ENCODE measurements around the gene ARHGAP24. TPM values are rescaled to one million over a fixed set of nuclear protein-coding genes. Genes with fewer than 3 reads are reported as not detected.

ARHGAP24 gene
- total and polyA plus RNA-seq, 5 experiments from 2014 or later, result 4.4 to 7.3 TPM; not detected in 3

GRCh38 chr4:85854546-85854945 lies 379.6 kb downstream of the ARHGAP24 start:
- Mint-ChIP-seq H3K4me3 (no peak overlapping the region), H3K4me1 (no peaks in the 10 kb centered on the region), H3K9me3 (peaks cover 0 to 18% (median 7%) of the 10 kb centered on the region in 9 donors), H3K36me3 (peaks cover 0 to 4% (median 0%) of the 10 kb centered on the region in 3 donors), H3K27me3 (peaks cover 0 to 3% (median 0%) of the 10 kb centered on the region in 5 donors), H3K27ac (no peak overlapping the region)
- no peak for ATAC-seq
- DNase-seq, result no peak
- POLR2A ChIA-PET, result no interaction called here

GRCh38 chr4:85860066-85860740 lies 385.3 kb downstream of the ARHGAP24 start:
- Mint-ChIP-seq H3K9me3 (peaks cover 0 to 3% (median 0%) of the 10 kb centered on the region in 9 donors), H3K36me3 (no peaks in the 10 kb centered on the region), H3K4me3 (no peak overlapping the region), H3K27me3 (no peaks in the 10 kb centered on the region), H3K27ac (no peak overlapping the region), H3K4me1 (no peaks in the 10 kb centered on the region)
- DNase-seq (no peak), ATAC-seq (no peak)
- POLR2A ChIA-PET, result no interaction called here

GRCh38 chr4:85861064-85861765 lies 386.3 kb downstream of the ARHGAP24 start:
- no peak for DNase-seq
- Mint-ChIP-seq H3K4me1 (no peaks in the 10 kb centered on the region), H3K36me3 (no peaks in the 10 kb centered on the region), H3K9me3 (no peaks in the 10 kb centered on the region), H3K27me3 (no peaks in the 10 kb centered on the region), H3K4me3 (no peak overlapping the region), H3K27ac (no peak overlapping the region)
- POLR2A ChIA-PET, result no interaction called here
- ATAC-seq, result no peak

- Mint-ChIP-seq H3K27me3 (no peaks in the 10 kb centered on the region), H3K9me3 (no peaks in the 10 kb centered on the region), H3K27ac (no peak overlapping the region), H3K36me3 (no peaks in the 10 kb centered on the region), H3K4me1 (no peaks in the 10 kb centered on the region), H3K4me3 (no peak overlapping the region)
- POLR2A ChIA-PET, result no interaction called here
- DNase-seq (no peak), ATAC-seq (no peak)
These were observed 387.9 kb downstream of the ARHGAP24 start for GRCh38 chr4:85862896-85863295.

GRCh38 chr4:85864259-85865205 lies 389.6 kb downstream of the ARHGAP24 start:
- ATAC-seq (no peak), DNase-seq (no peak)
- H3K27me3 Mint-ChIP-seq, result no peaks in the 10 kb centered on the region
- no peak overlapping the region for H3K4me3 Mint-ChIP-seq
- H3K36me3 Mint-ChIP-seq, result no peaks in the 10 kb centered on the region
- H3K27ac Mint-ChIP-seq, result no peak overlapping the region
- H3K4me1 Mint-ChIP-seq, result no peaks in the 10 kb centered on the region
- POLR2A ChIA-PET, result no interaction called here
- H3K9me3 Mint-ChIP-seq, result no peaks in the 10 kb centered on the region

GRCh38 chr4:85865256-85865655 lies 390.3 kb downstream of the ARHGAP24 start:
- no peak overlapping the region for H3K27ac Mint-ChIP-seq
- POLR2A ChIA-PET, result no interaction called here

GRCh38 chr4:85866508-85866907 lies 391.6 kb downstream of the ARHGAP24 start:
- Mint-ChIP-seq H3K27me3 (no peaks in the 10 kb centered on the region), H3K36me3 (no peaks in the 10 kb centered on the region), H3K4me1 (no peaks in the 10 kb centered on the region), H3K9me3 (no peaks in the 10 kb centered on the region), H3K4me3 (no peak overlapping the region), H3K27ac (no peak overlapping the region)
- POLR2A ChIA-PET, result no interaction called here
- ATAC-seq (no peak), DNase-seq (no peak)

More at GRCh38 chr4:85865256-85865655, 390.3 kb downstream of the ARHGAP24 start:
- no peak overlapping the region for H3K4me3 Mint-ChIP-seq
- H3K9me3 Mint-ChIP-seq, result no peaks in the 10 kb centered on the region
- no peak for DNase-seq
- ATAC-seq, result no peak
- H3K36me3 Mint-ChIP-seq, result no peaks in the 10 kb centered on the region
- H3K4me1 Mint-ChIP-seq, result no peaks in the 10 kb centered on the region
- no peaks in the 10 kb centered on the region for H3K27me3 Mint-ChIP-seq

GRCh38 chr4:85867271-85867670 lies 392.3 kb downstream of the ARHGAP24 start:
- POLR2A ChIA-PET, result no interaction called here

GRCh38 chr4:85869181-85869580 lies 394.2 kb downstream of the ARHGAP24 start:
- H3K36me3 Mint-ChIP-seq, result no peaks in the 10 kb centered on the region
- peaks cover 0 to 2% (median 0%) of the 10 kb centered on the region in 9 donors for H3K9me3 Mint-ChIP-seq
- no peak overlapping the region for H3K4me3 Mint-ChIP-seq
- ATAC-seq (no peak), DNase-seq (no peak)
- no peaks in the 10 kb centered on the region for H3K27me3 Mint-ChIP-seq
- POLR2A ChIA-PET, result no interaction called here
- no peak overlapping the region for H3K27ac Mint-ChIP-seq
- H3K4me1 Mint-ChIP-seq, result no peaks in the 10 kb centered on the region

More at GRCh38 chr4:85867271-85867670, 392.3 kb downstream of the ARHGAP24 start:
- no peak overlapping the region for H3K4me3 Mint-ChIP-seq
- H3K4me1 Mint-ChIP-seq, result no peaks in the 10 kb centered on the region
- H3K27me3 Mint-ChIP-seq, result no peaks in the 10 kb centered on the region
- no peaks in the 10 kb centered on the region for H3K36me3 Mint-ChIP-seq
- H3K9me3 Mint-ChIP-seq, result no peaks in the 10 kb centered on the region
- no peak overlapping the region for H3K27ac Mint-ChIP-seq
- ATAC-seq (no peak), DNase-seq (no peak)

- Mint-ChIP-seq H3K9me3 (peaks cover 0 to 2% (median 0%) of the 10 kb centered on the region in 9 donors), H3K27me3 (no peaks in the 10 kb centered on the region), H3K4me3 (no peak overlapping the region), H3K27ac (no peak overlapping the region), H3K36me3 (no peaks in the 10 kb centered on the region), H3K4me1 (no peaks in the 10 kb centered on the region)
- DNase-seq, result no peak
- ATAC-seq, result no peak
- POLR2A ChIA-PET, result no interaction called here
These were observed 395.5 kb downstream of the ARHGAP24 start for GRCh38 chr4:85870298-85871083.

GRCh38 chr4:85873566-85873965 lies 398.6 kb downstream of the ARHGAP24 start:
- Mint-ChIP-seq H3K36me3 (no peaks in the 10 kb centered on the region), H3K4me1 (no peaks in the 10 kb centered on the region), H3K4me3 (no peak overlapping the region), H3K27ac (no peak overlapping the region), H3K9me3 (peaks cover 0 to 2% (median 0%) of the 10 kb centered on the region in 9 donors), H3K27me3 (no peaks in the 10 kb centered on the region)
- POLR2A ChIA-PET, result no interaction called here
- DNase-seq (no peak), ATAC-seq (no peak)

GRCh38 chr4:85879518-85879917 lies 404.6 kb downstream of the ARHGAP24 start:
- H3K4me1 Mint-ChIP-seq, result no peaks in the 10 kb centered on the region
- DNase-seq (no peak), ATAC-seq (no peak)
- no peaks in the 10 kb centered on the region for H3K36me3 Mint-ChIP-seq
- H3K27me3 Mint-ChIP-seq, result no peaks in the 10 kb centered on the region
- no peak overlapping the region for H3K4me3 Mint-ChIP-seq
- POLR2A ChIA-PET, result no interaction called here
- no peaks in the 10 kb centered on the region for H3K9me3 Mint-ChIP-seq
- H3K27ac Mint-ChIP-seq, result no peak overlapping the region
